Astrocyte of the spinal cord (primary cell): ENCODE measurements around the gene CHML.

ENCODE experiments used
- DNase-seq: peaks from one replicate; pipeline ENCODE4 v3.0.0; 2011; ENCODE audit warnings: low read depth, low spot score
- H3K4me3 ChIP-seq: 2 replicates; pipeline ENCODE4 v1.5.1; 2011; ENCODE audit warnings: low read depth, mild to moderate bottlenecking, low read length, moderate library complexity
- in situ Hi-C: cut with HindIII; loops from 2 replicates; pipeline ENCODE4 v1.10.0; 2017; ENCODE audit warnings: low sequenced_read_pairs
- TF ChIP-seq, protein P1 (sequence below): IDR thresholded peaks from 2 replicates; pipeline ENCODE4 v1.5.1; 2012; ENCODE audit warnings: low read depth, mild to moderate bottlenecking, low read length, inconsistent platforms

CHML gene

DNA sequence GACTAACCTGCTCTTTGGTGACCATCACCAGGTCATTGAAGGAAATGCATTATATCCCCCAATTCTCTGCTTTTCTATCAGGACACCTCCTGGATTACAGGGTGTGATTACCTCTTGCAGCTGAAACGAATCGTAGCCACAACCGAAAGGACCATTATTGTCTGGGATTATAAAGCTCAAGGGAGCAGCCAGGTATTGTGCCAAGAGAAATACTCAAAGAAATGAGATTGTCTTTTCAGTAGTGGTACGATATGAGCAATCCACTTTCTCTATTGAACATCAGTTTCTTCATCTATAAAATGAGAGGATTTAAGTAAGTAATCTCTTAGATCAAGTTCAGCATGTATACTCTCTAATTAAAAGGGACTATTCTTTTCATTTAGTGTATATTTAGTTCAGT is 39.2 kb upstream of the CHML start:
- in situ Hi-C loops, result no loop called here
- TF ChIP-seq, protein P1, sequence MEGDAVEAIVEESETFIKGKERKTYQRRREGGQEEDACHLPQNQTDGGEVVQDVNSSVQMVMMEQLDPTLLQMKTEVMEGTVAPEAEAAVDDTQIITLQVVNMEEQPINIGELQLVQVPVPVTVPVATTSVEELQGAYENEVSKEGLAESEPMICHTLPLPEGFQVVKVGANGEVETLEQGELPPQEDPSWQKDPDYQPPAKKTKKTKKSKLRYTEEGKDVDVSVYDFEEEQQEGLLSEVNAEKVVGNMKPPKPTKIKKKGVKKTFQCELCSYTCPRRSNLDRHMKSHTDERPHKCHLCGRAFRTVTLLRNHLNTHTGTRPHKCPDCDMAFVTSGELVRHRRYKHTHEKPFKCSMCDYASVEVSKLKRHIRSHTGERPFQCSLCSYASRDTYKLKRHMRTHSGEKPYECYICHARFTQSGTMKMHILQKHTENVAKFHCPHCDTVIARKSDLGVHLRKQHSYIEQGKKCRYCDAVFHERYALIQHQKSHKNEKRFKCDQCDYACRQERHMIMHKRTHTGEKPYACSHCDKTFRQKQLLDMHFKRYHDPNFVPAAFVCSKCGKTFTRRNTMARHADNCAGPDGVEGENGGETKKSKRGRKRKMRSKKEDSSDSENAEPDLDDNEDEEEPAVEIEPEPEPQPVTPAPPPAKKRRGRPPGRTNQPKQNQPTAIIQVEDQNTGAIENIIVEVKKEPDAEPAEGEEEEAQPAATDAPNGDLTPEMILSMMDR, result no peak

DNA sequence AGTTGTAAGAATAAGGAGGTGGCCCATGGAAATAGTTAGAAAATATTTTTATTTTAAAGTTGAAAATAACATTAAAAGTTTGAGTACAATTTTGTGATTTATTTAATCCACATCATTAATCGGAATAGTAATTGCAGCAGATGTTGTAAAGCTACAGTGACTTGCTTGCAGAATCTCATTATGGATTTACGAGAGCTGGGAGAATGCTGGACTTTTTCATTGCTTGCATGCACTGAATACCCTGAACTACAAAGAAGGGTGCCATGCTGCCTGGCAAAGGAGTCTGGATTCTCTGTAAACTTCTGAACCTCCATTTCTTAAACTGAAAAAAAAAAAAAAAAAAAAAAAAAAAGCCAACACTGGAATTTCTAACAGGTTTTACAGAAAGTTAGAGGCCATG is 38.4 kb upstream of the CHML start:
- no peak overlapping the region for H3K4me3 ChIP-seq
- no peak for DNase-seq
- TF ChIP-seq, protein P1, result no peak
- in situ Hi-C loops, result no loop called here

More for the DNA sequence above, 39.2 kb upstream of the CHML start:
- no peak overlapping the region for H3K4me3 ChIP-seq
- no peak for DNase-seq

DNA sequence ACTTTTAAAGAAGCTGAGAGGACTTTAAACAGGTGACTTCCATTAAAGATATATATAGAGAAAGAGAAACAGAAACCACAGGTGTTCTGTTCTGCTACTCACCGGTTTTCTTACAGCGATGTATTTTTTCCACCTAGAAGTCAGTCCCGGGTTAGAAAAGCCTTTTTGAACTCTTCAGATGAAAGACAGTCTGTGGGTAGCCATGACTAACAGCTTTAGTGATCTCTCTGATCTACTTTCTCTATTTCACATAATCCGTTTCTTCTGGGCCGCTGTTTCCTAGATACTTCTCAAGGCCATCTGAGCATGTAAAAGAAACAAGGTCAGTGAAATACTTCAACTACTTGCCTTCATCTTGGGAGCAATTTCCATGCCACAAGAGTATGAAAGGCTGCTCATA is 37.0 kb upstream of the CHML start:
- DNase-seq, result no peak
- TF ChIP-seq, protein P1, result no peak
- in situ Hi-C loops, result no loop called here
- no peak overlapping the region for H3K4me3 ChIP-seq

DNA sequence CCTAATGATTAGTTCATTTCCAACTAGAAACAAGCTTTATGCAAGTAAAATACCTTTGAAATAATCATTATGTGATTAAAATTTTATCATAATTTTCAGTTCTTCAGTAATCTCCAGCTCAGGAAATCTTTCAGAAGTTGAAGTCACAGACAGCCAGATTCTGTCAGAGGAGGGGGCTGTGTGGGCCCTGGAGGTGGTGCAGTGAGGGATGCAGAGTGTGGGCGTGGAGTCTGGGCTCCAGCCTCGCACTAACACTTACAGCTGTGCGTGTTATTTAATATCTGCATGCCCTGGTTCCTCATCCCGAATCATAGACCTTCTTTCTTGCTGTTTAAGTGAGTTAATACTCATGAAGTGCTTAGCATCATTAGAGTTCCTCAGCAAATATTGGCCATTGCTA is 35.8 kb upstream of the CHML start:
- DNase-seq, result no peak
- TF ChIP-seq, protein P1, result no peak
- in situ Hi-C loops, result no loop called here
- no peak overlapping the region for H3K4me3 ChIP-seq

DNA sequence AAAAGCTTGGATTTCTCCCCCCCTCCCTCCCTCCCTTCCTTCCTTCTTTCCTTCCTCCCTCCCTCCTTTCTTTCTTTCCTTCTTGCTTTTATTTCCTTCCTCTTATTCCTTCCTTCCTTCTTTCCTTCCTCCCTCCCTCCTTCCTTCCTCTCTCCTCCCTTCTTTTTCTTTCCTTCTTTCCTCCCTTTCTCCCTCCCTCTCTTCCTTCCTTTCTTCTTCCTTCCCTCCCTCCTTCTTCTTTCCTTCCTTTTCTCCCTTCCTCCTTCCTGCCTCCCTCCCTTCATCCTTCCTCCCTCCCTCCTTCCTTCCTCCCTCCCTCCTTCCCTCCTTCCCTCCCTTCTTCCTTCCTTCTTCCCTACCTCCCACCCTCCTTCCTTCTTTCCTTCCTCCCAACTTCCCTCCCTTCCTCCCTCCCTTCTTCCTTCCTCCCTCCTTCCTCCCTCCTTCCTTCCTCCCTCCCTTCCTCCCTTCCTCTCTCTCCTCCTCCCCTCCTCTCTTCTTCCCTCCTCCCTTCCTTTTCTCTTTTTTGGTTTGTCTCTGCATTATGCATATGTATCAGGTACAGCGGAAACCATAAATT is 34.7 kb upstream of the CHML start:
- in situ Hi-C loops, result no loop called here
- TF ChIP-seq, protein P1, result no peak
- no peak overlapping the region for H3K4me3 ChIP-seq
- DNase-seq, result no peak

DNA sequence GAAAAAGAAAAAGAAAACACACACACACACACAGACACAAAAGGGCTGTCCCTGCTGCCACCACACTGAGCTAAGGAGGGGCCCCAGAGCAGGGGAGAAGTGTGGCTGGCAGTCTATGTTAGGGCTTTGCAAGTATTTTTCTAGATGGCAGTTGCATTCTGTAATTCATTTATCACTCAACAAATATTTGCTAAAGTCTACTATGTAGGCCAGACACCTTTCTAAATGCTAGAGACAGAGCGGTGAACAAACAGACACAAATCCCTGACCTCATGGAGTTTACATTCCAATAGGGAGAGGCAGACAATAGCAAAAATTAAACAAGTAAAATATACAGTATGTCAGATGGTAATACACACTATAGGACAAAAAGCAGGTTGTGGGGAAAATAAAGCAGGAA is 32.1 kb upstream of the CHML start:
- H3K4me3 ChIP-seq, result no peak overlapping the region
- in situ Hi-C loops, result no loop called here
- TF ChIP-seq, protein P1, result no peak
- no peak for DNase-seq

DNA sequence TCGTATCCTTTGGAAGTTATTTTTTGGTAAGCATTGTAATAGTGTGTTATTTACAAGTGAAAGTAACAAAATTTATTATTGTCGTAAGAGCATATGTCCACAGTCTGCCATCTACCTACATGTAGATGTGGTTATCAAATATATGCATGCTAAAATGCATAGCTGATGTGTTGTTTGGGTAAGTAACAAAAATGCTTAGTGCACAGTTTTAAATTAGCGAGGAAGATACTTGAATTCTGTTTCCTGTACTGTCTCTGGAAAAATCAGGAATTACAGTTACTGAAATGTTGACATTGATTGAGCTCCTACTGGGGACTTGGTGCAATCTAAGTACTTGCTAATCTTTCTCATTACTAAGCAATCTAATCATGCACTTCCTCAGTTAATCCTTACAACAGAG is 26.2 kb upstream of the CHML start:
- in situ Hi-C loops, result no loop called here
- TF ChIP-seq, protein P1, result no peak
- no peak for DNase-seq
- no peak overlapping the region for H3K4me3 ChIP-seq
